ENCODE measurements around the gene APOC4.
"Not testable (repeated sequence)": the region's sequence is repeated elsewhere in the genome, so short reads cannot be mapped to it uniquely, and the experiment has no call there.

Gene APOC4

GRCh38 chr19:44960906-44961728 is 19.1 kb downstream of the APOC4 start:
- DNase-seq = no peak

DNA sequence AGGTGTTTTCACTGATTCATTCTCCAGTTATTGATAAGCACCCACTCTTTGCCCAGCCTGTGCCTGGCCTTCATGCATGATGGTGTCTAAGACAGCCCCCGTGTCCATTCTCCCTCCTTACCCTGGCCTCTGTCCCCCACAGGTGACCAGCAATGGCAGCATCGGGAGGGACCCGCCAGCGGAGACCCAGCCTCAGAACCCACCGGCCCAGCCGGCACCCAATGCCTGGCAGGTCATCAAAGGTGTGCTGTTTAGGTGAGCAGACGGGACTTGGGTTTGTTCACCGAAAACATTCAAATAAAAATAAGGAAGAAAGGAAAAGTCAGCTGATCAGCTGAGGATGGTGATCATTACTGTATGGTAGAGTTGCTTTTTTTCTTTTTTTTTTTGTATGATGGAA is 19.8 kb downstream of the APOC4 start:
- DNase-seq = no peak

- no peak for DNase-seq
These were observed 26.1 kb downstream of the APOC4 start for GRCh38 chr19:44968118-44968517.

GRCh38 chr19:44968670-44969069 is 26.6 kb downstream of the APOC4 start:
- no peak for DNase-seq

- no peak for DNase-seq
These were observed 27.4 kb downstream of the APOC4 start for GRCh38 chr19:44969437-44969836.

- not testable (repeated sequence) for DNase-seq
These were observed 29.4 kb downstream of the APOC4 start for GRCh38 chr19:44971451-44971850.

DNA sequence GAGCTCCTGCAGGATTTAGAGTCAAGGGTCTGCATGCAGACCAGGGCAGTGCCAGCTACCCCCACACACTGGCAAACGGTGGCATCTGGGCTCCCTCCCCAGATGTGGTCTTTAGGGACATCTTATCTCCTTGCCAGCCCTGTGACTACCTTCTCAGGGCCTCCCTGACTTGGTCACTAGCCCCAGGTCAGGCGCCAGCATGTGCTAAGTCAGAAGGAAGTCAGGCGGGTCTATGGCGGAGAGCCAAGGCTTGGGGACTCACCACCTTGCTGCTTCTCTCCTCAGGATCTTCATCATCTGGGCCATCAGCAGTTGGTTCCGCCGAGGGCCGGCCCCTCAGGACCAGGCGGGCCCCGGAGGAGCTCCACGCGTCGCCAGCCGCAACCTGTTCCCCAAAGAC is 30.8 kb downstream of the APOC4 start:
- DNase-seq = no peak

DNA sequence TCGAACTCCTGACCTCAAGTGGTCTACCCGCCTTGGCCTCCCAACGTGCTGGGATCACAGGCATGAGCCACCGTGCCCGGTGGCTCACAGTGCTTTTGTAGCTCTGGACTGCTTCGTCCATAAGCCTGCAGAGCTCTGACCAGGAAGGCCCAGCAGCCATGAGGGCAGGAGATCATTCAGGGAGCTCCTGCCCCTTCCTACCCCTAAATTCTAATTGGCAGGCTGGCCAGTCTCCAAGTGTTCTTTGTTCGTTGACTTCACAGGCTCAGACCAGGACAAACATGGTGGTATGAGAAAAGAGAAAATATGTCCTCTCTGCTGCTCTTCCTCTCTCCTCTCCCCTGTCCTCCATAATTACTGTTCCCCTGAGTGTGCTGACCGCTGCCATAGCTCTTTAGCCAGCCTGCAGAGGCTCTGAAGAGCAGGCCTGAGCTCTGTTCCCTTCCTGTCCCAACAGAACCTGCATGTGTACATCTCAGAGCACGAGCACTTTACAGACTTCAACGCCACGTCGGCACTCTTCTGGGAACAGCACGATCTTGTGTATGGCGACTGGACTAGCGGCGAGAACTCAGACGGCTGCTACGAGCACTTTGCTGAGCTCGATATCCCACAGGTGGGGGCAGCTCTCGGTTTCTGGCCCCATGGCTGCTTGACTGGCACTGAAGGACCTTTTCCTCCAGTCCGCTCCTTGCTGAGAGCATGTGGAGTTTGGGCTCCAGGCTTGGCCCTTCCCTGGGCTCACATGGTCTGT is 32.1 kb downstream of the APOC4 start:
- DNase-seq = no peak

- DNase-seq = no peak
These were observed 32.8 kb downstream of the APOC4 start for GRCh38 chr19:44974857-44975256.

- no peak for DNase-seq
These were observed 33.4 kb downstream of the APOC4 start for GRCh38 chr19:44975444-44975843.

- DNase-seq = no peak
These were observed 42.0 kb downstream of the APOC4 start for GRCh38 chr19:44984005-44984404.

- DNase-seq = no peak
These were observed 43.4 kb downstream of the APOC4 start for GRCh38 chr19:44985445-44985844.

- no peak for DNase-seq
These were observed 44.4 kb downstream of the APOC4 start for GRCh38 chr19:44986389-44986788.

- DNase-seq = no peak
These were observed 45.2 kb downstream of the APOC4 start for GRCh38 chr19:44987148-44987675.

DNA sequence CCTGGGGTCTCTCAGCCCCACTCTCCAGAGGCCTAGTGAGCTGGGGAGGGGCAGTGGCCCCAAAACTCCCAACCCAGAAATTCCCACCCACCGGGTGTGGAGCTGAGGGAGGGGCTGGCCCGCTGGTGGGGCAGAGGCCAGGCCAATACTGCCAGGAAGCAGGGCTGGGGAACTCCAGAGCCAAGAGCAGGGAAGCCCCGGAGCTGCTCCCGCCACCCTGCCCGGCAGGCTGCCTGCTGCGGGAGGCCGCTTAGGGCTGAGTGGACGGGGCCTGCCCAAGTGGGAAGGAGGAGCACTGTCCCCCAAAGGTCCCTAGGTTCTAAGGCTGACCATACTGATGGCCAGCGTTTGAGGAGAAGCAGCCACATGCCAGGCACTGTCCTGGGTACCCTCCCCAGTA is 46.2 kb downstream of the APOC4 start:
- DNase-seq = no peak

GRCh38 chr19:44988896-44989556 is 47.0 kb downstream of the APOC4 start:
- DNase-seq = peak; percentile 73

GRCh38 chr19:44990459-44990858 is 48.4 kb downstream of the APOC4 start:
- DNase-seq = no peak

GRCh38 chr19:44990966-44991365 is 48.9 kb downstream of the APOC4 start:
- no peak for DNase-seq

- DNase-seq = no peak
These were observed 50.5 kb downstream of the APOC4 start for GRCh38 chr19:44992336-44993163.

DNA sequence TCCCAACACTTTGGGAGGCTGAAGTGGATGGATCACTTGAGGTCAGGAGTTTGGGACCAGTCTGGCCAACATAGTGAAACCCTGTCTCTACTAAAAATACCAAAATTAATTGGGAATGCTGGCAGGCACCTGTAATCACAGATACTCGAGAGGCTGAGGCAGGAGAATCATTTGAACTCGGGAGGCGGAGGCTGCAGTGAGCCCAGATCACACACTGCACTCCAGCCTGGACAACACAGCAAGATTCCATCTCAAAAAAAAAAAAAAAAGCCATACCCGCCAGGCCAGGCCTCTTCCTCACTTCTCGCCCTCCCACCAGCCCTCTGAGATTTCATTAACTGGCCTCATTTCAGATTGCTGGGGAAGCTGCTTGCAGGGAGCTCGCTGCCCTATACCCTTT is 51.5 kb downstream of the APOC4 start:
- no peak for DNase-seq

GRCh38 chr19:44993926-44994537 is 52.0 kb downstream of the APOC4 start:
- DNase-seq = no peak

Data from OCI-M1 (cell line).